Measurements from ENCODE around the gene RBM15B.

DNA sequence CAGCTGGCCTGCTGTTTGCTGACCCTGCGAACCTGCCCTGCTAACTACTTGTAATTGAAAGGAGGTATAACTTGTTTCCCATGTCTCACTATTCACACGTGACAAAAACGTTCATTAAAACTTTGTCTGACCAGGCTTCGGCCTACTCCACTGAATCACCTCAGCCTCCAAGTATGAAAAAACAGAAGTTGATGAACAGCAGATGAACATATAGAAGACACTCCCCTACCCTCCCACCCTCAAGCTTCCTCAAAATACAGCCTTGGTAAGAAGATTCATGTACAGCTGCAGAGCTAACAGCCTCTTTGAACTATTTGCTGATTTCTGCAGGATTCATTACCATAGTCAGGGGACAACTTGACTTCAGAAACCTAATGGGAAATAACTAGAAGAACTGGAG lies 10.7 kb downstream of the RBM15B start:
- TF ChIP-seq, protein P1, sequence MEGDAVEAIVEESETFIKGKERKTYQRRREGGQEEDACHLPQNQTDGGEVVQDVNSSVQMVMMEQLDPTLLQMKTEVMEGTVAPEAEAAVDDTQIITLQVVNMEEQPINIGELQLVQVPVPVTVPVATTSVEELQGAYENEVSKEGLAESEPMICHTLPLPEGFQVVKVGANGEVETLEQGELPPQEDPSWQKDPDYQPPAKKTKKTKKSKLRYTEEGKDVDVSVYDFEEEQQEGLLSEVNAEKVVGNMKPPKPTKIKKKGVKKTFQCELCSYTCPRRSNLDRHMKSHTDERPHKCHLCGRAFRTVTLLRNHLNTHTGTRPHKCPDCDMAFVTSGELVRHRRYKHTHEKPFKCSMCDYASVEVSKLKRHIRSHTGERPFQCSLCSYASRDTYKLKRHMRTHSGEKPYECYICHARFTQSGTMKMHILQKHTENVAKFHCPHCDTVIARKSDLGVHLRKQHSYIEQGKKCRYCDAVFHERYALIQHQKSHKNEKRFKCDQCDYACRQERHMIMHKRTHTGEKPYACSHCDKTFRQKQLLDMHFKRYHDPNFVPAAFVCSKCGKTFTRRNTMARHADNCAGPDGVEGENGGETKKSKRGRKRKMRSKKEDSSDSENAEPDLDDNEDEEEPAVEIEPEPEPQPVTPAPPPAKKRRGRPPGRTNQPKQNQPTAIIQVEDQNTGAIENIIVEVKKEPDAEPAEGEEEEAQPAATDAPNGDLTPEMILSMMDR (IDR thresholded peaks at IDR 0.05): no peak
- TF ChIP-seq POLR2A (IDR thresholded peaks at IDR 0.05; ENCODE audit: low read length) (no peak), PBX3 (IDR thresholded peaks at IDR 0.05) (no peak), SREBF2 (IDR thresholded peaks at IDR 0.05) (no peak), JUN (IDR thresholded peaks at IDR 0.05) (no peak)

Data from A549 (cell line).